AG09319 (cell line): ENCODE data around the gene TOM1.

ENCODE experiments used
- DNase-seq: peaks from one replicate; pipeline ENCODE4 v3.0.0-alpha.2; 2010; ENCODE audit warnings: low read depth; ENCODE audit errors: extremely low read depth
- CTCF ChIP-seq: IDR thresholded peaks from 2 replicates; pipeline ENCODE4 v1.5.1; 2011; ENCODE audit warnings: low read depth, mild to moderate bottlenecking, inconsistent platforms, low read length, moderate library complexity

TOM1 gene

GRCh38 chr22:35377735-35378134, 78.0 kb downstream of the TOM1 start:
- DNase-seq: no peak
- TF ChIP-seq CTCF: no peak

- DNase-seq: no peak
- TF ChIP-seq CTCF: no peak
These were observed 78.9 kb downstream of the TOM1 start for GRCh38 chr22:35378621-35379020.

GRCh38 chr22:35379146-35379993, 79.7 kb downstream of the TOM1 start:
- TF ChIP-seq CTCF: no peak
- no peak for DNase-seq

- no peak for TF ChIP-seq CTCF
- DNase-seq: no peak
These were observed 80.3 kb downstream of the TOM1 start for GRCh38 chr22:35380013-35380412.

- peak; percentile 89 for DNase-seq
These were observed 81.1 kb downstream of the TOM1 start, which contains the start of gene HMOX1 for GRCh38 chr22:35380537-35381423. Gene HMOX1, plus strand, starts transcription at chr22:35381096. Its CDS starts 78 bp downstream, at chr22:35381174.

GRCh38 chr22:35381424-35382009, 81.8 kb downstream of the TOM1 start:
- DNase-seq: no peak
- TF ChIP-seq CTCF: no peak

More at GRCh38 chr22:35380537-35381423, 81.1 kb downstream of the TOM1 start, which contains the start of gene HMOX1:
- peak; percentile 23; the same call in 1 of the 2 replicates for TF ChIP-seq CTCF

GRCh38 chr22:35383679-35384071, 84.0 kb downstream of the TOM1 start:
- no peak for DNase-seq
- no peak for TF ChIP-seq CTCF
